ENCODE measurements around the gene MACC1.
"Not testable (repeated sequence)": the region's sequence is repeated elsewhere in the genome, so short reads cannot be mapped to it uniquely, and the experiment has no call there.

MACC1 gene

GRCh38 chr7:20229646-20230500 lies 12.7 kb upstream of the MACC1 start:
- DNase-seq: no peak

- DNase-seq: no peak
Measured at GRCh38 chr7:20229081-20229480, 11.9 kb upstream of the MACC1 start.

- DNase-seq: no peak
Measured at GRCh38 chr7:20228654-20229053, 11.5 kb upstream of the MACC1 start.

GRCh38 chr7:20227291-20227795 lies 10.2 kb upstream of the MACC1 start:
- DNase-seq: no peak

- DNase-seq: no peak
Measured at GRCh38 chr7:20226860-20227259, 9.7 kb upstream of the MACC1 start.

GRCh38 chr7:20225384-20225783 lies 8.2 kb upstream of the MACC1 start:
- no peak for DNase-seq

GRCh38 chr7:20224025-20224424 lies 6.8 kb upstream of the MACC1 start:
- no peak for DNase-seq

- no peak for DNase-seq
Measured at GRCh38 chr7:20223356-20223755, 6.2 kb upstream of the MACC1 start.

- DNase-seq: no peak
Measured at GRCh38 chr7:20222219-20222828, 5.1 kb upstream of the MACC1 start.

- no peak for DNase-seq
Measured at GRCh38 chr7:20220921-20221547, 3.9 kb upstream of the MACC1 start.

GRCh38 chr7:20220293-20220761 lies 3.1 kb upstream of the MACC1 start:
- DNase-seq: no peak

GRCh38 chr7:20219446-20220292 lies 2.5 kb upstream of the MACC1 start:
- peak; percentile 3 for DNase-seq

- DNase-seq: no peak
Measured at GRCh38 chr7:20219062-20219445, 1.9 kb upstream of the MACC1 start.

- DNase-seq: no peak
Measured at GRCh38 chr7:20218279-20218678, 1.1 kb upstream of the MACC1 start.

- no peak for DNase-seq
Measured at GRCh38 chr7:20216406-20217036, 663 bp downstream of the MACC1 start.

- DNase-seq: no peak
Measured at GRCh38 chr7:20214921-20215669, 2.1 kb downstream of the MACC1 start.

- DNase-seq: no peak
Measured at GRCh38 chr7:20214132-20214531, 3.1 kb downstream of the MACC1 start.

GRCh38 chr7:20213378-20213777 lies 3.8 kb downstream of the MACC1 start:
- DNase-seq: no peak

GRCh38 chr7:20211376-20211775 lies 5.8 kb downstream of the MACC1 start:
- DNase-seq: no peak

- no peak for DNase-seq
Measured at GRCh38 chr7:20208651-20209307, 8.4 kb downstream of the MACC1 start.

GRCh38 chr7:20207811-20208210 lies 9.4 kb downstream of the MACC1 start:
- DNase-seq: not testable (repeated sequence)
